ENCODE measurements around the gene CMIP.
"Not testable (repeated sequence)": the region's sequence is repeated elsewhere in the genome, so short reads cannot be mapped to it uniquely, and the experiment has no call there.

CMIP gene

GRCh38 chr16:81730090-81731051 is 285.8 kb downstream of the CMIP start:
- peak; percentile 37 to 81 (median 51) for DNase-seq

DNA sequence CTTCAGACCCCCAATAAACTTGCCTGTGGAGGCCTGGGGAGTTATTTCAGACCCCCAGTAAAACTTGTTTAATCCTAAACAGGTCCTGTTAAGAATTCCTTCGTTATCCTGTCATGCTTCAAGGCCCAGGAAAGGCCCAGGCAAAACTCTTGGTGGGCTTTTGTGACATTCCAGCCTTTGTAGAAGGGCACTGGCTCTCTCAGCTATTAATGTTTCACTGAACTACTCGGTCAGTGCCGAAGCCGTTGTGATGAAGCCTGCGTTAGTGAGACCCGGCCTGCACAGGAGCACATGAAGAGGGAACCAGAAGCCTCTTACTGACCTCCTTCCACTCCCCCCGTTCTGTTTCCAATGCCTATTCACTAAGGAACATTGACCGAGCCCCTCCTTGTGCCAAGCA is 287.0 kb downstream of the CMIP start:
- DNase-seq, result no peak

DNA sequence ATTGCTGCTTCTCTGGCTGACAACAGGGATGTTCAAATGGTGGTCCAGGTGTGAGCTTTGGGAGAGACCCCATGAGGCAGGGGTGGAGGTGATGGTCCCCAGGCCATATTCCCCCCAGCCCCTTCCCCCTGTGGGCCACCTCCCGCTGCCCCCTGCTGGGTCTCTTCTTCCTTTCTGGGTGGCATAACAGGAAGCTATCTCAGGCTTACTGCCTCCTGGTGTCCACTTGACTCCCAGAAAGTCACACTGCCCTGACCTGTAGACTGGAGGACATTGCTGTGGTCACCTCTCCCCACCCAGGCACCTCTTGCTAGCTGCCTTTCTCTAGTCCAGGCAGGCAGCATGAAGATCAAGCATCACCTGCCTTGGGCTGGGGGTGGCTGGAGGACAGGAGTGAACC is 288.1 kb downstream of the CMIP start:
- no peak for DNase-seq

GRCh38 chr16:81733295-81733694 is 288.7 kb downstream of the CMIP start:
- DNase-seq, result no peak

GRCh38 chr16:81734632-81735434 is 290.2 kb downstream of the CMIP start:
- no peak for DNase-seq

DNA sequence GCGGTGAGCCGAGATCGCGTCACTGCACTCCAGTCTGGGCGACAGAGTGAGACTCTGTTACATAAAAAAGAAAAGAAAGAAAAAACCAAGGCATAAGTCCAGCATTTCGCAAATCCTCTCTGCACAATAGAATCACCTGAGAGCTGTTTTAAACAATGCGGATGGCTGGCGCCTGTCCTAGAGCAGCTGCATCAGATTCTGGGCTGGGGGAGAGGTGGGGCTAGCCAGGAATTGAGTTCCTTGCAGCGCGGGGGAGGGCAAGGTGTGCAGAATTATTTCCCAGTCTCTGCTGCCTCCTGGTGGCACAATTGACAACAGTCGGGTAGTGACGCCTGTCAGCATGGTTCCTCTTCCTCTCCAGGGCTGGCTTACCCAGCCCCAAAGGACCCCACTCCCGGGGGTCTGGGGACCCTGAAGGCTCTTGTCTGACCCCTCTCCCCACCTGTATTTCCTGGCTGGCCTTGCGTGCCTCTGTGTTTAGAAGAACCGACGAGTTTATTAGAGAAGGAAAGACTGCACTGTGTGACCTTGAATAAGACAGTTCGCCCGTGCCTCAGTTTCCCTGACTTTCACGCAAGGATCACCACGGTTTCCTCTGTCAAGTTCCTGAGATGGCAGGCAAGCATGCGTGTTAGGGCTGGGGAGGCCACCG is 293.4 kb downstream of the CMIP start:
- DNase-seq, result peak; percentile 58 to 84 (median 77)

GRCh38 chr16:81738783-81739496 is 294.3 kb downstream of the CMIP start:
- DNase-seq, result no peak

DNA sequence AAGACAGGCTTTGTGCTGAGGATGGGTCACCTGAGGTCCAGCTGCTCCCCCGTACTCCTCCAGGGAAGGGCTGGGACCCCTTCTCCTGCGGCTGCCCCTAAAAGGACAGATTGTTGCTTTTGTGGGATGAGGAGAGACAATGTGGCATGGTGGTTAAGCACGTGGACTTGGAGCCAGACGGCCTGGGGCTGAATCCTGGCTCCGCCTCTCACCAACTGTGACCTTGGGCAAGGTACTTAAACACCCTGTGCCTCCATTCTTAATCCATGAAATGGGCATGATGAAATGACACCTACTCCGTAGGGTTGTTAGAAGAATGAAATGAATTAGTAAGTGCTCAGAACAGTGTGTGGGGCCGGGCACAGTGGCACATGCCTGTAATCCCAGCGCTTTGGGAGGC is 294.9 kb downstream of the CMIP start:
- no peak for DNase-seq

DNA sequence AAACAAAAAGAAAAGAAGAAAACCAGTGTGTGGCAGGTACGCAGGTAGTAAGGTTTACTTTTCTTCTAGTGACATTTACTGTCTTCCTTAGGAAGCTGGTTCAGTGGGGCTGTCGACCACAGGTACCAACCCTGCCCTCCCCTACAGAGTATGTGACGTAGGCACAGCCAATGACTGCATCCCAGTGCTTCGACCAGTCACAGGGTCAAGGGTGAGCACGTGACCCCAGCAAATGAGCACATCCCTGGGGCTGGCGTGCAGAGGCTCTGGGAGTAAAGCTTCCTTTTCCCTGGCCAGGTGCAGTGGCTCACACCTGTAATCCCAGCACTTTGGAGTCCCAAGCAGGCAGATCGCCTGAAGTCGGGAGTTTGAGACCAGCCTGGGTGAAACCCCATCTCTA is 295.6 kb downstream of the CMIP start:
- DNase-seq, result no peak

DNA sequence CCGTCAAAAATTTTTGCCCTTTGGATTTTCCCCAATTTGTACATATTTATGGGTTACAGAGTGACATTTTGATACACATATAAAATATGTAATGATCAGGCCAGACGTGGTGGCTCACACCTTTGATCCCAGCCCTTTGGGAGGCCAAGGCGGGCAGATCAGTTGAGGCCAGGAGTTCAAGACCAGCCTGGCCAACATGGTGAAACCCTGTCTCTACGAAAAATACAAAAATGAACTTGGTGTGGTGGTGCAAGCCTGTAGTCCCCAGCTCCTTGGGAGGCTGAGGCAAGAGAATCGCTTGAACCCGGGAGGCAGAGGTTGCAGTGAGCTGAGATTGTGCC is 296.8 kb downstream of the CMIP start:
- not testable (repeated sequence) for DNase-seq

DNA sequence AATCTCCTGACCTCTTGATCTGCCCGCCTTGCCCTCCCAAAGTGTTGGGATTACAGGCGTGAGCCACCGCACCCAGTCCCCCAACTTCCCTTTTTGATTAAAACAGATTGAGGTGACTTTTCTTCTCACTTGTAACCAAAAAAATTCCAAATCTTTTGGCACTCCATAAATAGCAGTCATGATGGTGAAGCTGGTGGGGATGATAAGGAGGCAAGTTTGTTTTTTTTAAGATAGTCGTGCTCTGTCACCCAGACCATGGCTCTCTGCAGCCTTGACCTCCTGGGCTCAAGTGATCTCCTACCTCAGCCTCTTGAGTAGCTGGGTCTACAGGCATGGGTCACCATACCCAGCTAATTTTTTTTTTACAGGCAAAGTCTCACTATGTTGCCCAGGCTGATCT is 299.8 kb downstream of the CMIP start:
- DNase-seq, result no peak

GRCh38 chr16:81744911-81745310 is 300.3 kb downstream of the CMIP start:
- DNase-seq, result no peak

DNA sequence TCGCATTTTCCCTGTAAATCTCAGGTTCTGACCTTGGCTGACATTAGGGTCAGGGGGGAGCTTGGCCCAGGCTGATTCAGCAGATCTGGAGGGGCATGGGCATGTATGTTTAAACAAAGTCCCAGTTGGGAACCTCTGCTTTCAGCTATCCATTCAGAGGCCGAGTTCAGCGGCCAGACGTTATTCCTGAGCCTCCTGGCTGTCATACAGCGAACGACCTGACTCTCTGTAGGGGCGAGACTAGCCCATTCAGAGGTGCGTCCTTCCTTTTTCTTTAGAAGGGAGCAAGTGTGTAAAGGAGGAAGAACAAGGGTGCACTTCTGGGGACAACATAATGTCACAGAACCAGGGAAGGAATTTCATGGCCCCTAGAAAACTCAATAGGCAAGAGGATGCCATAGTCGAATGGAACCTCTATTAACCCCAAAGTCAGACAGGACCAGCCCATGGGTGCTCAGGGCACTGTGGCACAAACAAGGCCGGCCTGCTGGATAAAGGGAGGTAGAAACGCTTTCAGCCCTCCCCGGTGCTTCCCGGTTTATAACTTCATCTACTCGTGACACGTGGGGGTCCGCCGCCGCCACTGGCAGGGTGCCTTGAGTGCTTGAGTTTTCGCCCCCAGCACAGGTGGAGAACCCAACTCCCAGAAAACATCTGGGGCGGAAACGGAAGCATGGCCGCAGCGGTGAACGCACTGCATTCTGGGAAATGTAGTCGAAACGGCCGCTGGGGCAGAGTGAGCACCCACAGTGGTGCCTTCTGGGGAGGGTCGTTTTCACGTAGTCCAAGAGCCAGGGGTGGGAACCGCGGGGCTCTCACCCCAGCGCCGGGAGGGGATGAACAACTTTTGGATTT is 301.3 kb downstream of the CMIP start:
- DNase-seq, result peak; percentile 29 to 73 (median 57)

- DNase-seq, result no peak
Measured at GRCh38 chr16:81746566-81746965, 302.0 kb downstream of the CMIP start.

DNA sequence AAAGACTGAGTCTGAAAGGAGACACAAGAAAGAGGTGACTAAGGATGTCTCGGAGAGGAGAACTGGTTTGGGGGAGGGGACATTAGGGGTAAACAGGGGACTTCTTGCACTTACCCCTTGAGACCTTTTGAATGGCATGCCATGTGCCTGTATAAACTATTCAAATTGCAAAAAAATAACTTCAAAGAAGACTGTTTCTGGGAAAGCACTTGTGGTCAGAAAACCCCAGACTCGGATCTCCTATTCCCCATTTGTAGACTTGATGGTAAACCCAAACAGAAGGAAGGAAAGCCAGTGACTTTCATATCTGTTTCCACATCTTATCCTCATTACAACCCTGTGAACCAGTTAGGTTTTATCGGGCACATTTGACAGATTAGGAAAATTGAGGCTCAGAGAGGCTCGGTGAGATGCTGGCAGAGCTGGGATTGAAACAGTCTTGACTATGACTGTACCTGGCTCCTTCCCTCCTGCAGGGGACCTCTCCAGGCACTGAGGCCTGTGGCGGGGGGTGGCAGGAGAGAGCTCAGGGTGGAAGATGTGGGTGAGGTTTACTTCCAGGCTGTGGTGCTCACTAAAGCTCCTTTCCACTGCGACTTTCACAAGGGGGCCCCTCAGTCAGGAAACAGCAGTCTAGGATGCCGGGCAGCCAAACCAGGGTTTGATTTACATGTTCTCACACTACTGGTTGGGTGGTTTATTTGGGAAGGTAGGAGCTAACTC is 304.0 kb downstream of the CMIP start:
- no peak for DNase-seq

DNA sequence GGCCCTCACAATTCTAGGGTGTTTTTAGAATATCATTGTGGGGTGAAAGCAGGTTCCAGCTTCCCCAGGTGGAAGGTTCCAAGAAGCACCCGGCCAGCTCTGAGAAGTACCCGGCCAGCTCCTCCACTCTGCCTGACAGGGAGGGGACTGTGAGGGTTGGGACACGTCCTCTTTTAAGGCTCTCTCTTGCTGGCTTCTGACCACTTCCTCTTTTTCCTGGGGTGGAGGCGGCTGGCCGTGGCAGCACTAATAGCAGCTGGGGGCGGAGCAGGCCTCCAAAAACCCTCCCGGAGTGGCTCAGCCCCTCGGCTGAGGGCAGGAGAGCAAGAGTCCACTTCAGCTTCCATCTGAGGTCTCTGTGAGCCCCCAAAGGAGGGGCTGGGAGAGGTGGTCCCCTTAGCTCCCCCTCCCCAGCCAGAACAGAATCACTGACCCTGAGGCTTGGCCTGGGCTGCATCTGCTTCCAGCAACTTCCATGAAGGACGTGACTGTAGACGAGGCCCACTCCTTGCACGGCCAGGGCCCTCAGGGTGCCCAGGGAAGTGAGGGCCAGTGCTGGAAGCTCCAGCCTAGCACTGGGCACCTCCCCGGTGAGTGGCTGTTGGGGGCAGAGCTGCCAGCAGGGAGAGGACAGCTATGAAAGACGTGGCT is 307.7 kb downstream of the CMIP start:
- DNase-seq, result no peak

DNA sequence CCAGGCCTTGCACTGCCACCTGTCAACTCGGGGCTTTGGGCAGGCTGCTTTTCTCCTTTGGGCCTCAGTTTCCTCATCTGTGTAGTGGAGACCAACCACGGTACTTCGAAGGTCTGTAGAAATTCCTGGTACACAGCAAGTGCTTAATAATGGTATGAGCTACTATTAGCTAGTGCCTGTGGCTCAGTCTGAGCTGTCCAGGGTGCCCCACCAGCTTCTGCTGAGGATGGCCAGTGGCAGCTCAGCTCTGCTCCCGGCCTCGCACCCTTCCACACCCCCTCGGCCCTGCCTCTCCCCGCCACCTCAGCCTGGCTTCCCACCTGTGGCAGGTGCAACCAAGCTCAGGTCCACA is 308.2 kb downstream of the CMIP start:
- no peak for DNase-seq

DNA sequence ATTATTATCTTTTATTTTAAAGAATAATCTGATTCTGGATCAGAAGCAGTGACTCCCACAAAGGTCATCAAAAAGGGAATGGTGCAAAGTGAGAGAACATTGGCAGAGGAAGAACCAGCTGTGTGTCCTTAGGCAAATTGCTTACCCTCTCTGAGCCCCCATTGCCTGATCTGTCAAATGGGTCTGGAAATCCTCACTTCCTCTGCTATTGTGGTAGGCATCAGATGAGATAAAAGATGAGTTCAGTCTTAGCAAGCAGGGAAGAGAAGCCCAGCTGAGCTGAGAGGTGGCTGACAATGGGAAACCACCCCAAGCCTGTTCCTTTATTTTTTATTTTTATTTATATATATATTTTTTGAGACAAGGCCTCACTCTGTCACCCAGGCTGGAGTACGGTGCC is 310.2 kb downstream of the CMIP start:
- DNase-seq, result no peak

DNA sequence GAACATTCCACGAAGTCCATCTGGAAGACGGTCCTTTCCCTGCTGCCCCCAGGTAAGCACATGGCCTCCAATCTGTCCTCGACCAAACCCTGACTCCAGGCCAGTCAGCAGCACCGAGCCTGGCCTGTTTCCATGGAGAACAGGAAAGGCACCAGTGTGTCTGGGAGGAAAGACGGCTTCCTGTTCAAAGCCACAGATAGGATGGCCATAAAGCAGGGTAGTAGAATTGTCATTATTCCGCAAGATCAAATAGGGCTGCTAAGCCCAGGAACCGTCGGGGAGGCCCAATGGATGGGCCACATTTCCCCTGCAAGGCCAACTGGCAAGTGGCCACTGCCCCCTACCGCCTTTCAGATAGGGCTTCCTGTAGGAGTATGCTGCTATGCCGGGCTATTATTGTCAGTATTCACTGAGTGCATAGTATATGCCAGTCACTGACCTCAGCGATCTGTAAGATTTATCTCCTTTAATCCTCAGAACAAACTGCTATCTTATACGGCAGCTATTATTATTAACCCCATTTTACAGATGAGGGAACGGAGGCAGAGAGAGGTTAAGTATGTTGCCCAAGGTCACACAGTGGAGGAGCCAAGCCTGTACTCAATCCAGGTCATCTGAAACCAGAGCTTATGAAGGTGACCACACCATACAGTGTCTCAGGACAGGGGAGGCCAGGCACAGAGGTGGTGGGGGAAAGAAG is 311.5 kb downstream of the CMIP start:
- DNase-seq, result no peak

Measured in T-helper 1 cell (primary cell).